GM12801 (cell line): ENCODE measurements around the gene AZGP1.

Experiments used
- TF ChIP-seq, protein P1 (sequence below): IDR thresholded peaks from one replicate; pipeline ENCODE4 v1.5.1; 2011; ENCODE audit warnings: control low read depth; ENCODE audit not compliant: insufficient read length; ENCODE audit errors: extremely low read depth

The AZGP1 gene

DNA sequence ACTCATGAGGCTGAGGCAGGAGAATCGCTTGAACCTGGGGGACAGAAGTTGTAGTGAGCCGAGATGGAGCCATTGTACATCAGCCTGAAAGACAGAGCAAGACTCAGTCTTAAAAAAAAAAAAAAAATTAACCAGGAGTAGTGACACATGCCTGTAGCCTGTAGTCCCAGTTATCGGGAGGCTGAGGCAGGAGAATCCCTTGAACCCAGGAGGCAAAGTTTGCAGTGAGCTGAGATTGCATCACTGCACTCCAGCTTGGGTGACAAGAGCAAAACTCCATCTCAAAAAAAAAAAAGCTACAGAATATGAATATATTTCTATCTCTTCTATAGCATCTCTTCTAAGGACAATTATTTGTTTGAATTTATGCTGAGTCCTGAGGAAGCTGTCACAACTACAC is 6.5 kb downstream of the AZGP1 start:
- TF ChIP-seq, protein P1, sequence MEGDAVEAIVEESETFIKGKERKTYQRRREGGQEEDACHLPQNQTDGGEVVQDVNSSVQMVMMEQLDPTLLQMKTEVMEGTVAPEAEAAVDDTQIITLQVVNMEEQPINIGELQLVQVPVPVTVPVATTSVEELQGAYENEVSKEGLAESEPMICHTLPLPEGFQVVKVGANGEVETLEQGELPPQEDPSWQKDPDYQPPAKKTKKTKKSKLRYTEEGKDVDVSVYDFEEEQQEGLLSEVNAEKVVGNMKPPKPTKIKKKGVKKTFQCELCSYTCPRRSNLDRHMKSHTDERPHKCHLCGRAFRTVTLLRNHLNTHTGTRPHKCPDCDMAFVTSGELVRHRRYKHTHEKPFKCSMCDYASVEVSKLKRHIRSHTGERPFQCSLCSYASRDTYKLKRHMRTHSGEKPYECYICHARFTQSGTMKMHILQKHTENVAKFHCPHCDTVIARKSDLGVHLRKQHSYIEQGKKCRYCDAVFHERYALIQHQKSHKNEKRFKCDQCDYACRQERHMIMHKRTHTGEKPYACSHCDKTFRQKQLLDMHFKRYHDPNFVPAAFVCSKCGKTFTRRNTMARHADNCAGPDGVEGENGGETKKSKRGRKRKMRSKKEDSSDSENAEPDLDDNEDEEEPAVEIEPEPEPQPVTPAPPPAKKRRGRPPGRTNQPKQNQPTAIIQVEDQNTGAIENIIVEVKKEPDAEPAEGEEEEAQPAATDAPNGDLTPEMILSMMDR = no peak

DNA sequence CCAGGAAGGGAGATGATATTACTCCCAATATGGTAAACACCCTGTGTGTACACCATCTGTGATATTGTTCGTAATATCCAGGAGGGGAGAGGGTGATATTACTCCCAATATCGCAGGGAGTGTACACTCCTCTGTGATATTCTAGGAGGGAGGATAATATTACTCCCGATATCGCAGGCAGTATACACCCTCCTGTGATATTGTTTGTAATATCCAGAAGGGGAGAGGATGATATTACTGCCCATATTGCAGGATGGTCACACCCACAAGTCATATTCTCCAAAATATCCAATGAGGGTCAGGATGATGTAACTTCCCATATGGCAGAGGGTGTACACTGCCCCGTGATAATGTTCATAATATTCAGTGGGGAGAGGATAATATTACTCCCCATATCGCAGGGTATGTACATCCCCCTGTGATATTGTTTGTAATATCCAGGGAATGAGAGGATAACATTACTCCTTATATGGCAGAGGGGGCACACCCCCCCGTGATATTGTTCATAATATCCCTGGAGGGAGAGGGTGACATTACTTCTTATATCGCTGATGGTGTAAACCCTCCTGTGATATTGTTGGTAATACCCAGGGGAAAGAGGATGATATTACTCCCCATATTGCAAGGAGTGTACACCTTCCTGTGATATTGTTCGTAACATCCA is 17.1 kb downstream of the AZGP1 start:
- TF ChIP-seq, protein P1 = no peak

DNA sequence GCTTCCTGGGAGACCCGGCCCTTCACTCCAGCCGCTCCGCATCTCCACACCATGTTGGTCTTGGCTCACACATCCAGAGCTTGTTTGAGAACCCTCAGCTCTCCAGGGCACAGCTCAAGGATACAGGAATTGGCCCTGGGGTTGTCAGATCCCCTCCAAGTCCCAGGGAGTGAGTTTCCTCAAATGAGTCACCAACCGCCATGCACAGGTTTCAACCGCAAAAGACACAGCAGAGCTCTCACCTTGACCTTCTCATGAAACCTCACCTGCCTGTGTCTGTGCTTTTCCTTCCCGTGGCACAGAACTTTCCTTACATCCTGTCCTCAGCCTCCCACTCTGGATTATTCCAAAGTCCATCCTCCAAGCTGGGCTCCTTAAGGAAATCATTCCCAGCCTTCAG is 20.6 kb downstream of the AZGP1 start:
- TF ChIP-seq, protein P1 = no peak

DNA sequence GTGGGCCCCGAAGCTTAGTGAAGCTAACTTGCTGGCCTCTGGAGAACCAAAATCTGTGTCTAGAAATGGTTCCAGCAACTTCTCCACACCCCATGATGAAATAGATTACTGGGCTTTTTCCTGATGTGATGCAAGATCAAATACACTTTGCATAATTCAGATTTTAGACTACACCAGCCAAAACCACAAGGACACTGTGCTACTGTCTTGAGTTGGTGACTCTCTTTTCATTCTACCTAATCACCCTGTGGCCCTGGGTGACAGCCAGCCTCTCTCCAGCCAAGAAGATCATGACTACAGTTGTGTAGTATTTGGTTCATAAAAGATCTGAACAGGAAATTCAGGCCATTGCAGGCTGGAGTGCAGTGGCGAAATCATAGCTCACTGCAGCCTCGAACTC is 22.2 kb downstream of the AZGP1 start:
- TF ChIP-seq, protein P1 = no peak

DNA sequence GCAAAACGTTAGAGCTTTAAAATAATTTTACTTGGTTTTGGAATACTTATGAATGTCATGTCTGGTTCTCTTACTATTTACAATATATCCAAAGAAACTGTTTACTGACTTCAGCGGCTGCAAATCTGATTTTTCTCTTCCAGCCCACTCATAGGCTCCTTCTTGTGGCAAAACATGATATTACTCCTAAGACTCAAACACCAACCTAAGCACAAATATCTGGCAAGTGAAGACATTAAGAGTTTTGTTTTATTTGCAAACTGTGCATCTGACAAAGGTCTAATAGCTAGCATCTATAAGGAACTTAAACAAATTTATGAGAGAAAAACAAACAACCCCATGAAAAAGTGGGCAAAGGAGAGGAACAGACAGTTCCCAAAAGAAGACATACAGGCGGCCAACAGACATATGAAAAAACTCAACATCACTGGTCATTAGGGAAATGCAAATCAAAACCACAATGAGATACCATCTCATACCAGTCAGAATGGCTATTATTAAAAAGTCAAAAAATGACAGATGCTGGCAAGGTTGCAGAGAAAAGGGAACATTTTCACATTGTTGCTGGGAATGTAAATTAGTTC is 26.1 kb downstream of the AZGP1 start:
- TF ChIP-seq, protein P1 = no peak

DNA sequence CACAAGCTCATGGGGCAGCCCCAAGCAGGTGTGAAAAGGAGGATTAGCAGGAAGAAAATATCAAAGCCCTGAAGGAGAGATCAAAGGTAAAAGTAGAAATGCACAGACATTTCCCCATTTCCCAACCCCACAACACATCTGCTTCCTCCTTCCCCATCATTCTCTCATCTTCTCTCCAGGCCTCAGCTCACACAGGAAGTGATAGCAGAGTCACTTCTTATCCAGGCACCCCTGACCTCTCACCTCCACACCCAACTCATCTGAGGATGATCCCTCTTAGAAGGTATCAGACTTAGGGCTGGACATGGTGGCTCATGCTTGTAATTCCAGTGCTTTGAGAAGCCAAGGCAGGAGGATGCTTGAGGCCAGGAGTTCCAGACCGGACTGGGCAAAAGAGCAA is 28.2 kb downstream of the AZGP1 start:
- TF ChIP-seq, protein P1 = no peak

DNA sequence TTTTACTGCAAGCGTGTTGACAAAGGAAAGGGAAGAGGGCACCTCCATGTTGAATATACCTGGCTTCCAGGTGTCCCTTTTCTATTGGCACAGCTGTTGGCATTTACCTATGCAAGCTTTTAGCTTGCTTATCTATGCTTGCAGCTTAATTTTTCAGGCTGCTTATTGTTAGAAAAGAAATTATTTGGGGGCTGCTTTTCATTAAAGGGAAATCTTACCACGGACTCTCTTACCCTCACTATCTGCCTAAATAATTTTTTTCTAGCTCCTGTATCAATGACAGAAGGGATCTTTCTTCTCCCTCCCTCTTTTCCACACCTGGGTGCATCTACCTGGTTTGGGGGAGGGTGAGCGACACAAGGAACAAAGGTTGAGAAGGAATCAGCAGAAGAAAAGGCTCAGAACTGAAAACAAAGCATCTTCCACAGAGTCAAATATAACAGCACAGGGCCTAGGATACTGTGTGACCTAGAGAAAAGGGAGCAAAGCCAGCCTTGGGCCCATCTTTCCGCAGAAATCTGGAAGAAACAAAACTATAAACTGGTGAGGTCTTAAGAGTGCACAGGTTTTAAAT is 31.2 kb downstream of the AZGP1 start:
- TF ChIP-seq, protein P1 = no peak
